Stimulated activated CD8-positive, alpha-beta memory T cell treated with anti-CD3 and anti-CD28 coated beads, Interleukin-7, amount 100 ng/mL, for 4 hours (primary cell): ENCODE data around the gene LIMS1.
"Not testable (repeated sequence)": the region's sequence is repeated elsewhere in the genome, so short reads cannot be mapped to it uniquely, and the experiment has no call there.

ENCODE experiments used
- DNase-seq, 2 donors: peaks; one replicate each; pipeline ENCODE4 v3.0.0-alpha.2; 2020; ENCODE audit warnings: low read depth in 2 of 2

Gene LIMS1

DNA sequence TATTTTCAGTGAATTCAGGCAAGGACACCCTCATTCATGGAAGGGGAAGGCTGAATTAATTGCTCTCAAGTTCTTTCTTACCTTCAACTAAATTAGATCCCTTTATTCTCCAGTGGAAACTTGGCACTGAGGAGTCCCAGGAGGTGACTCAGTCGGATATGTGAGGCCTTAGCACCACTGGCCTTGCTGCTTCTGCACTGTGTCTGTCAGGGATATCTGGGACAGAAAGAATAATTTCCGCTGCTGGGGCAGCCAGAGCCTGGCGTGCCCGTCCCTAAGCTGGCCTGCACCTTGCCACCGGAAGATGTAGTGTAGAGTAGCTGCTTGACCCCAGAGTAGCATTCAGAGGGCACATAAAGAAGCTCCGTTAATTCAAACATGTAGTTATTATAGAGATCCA lies 53.4 kb downstream of the LIMS1 start:
- DNase-seq, result no peak

DNA sequence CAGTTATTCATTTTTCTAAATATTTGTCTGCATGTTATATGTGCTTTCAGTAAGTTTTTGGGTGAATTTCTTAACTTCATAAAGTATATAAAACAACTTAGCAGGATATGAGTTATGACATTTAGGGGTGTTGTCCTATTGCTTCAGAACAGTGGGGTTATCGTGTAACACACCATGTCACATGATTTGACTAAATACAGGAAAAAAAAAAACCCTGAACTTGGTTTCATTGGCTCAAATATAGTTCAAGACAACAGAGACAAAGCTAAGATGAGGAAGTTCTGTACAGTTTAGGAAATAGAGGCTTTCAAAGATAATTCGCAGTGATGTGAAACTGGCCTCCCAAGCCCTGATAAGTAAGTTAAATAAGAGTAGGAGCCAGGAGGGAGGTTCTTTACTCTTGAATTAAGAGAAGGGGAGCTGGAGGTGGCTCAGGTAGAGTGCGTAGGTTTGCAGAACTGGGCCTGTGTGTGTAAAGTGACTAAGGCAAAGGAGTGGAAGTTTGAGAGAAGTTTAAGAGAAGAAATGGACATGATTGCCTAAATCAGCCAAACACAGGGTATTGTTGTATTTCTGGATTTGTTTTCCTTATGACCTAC lies 53.9 kb downstream of the LIMS1 start:
- DNase-seq, result no peak

DNA sequence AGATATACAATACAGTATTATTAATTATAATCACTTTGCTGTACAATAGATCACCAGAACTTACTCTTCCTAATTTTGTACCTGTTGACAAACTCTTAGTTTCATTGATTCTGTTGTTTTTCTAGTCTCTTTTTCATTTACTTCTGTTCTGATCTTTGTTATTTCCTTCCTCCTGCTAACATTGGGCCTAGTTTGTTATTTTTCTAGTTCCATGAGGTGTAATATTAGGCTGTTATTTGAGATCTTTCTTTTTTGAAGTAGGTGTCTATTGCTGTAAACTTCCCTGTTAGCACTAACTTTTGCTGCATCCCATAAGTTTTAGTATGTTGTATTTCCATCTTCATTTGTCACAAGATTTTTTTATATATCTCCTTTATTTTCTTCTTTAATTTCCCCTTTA lies 55.1 kb downstream of the LIMS1 start:
- DNase-seq, result no peak

DNA sequence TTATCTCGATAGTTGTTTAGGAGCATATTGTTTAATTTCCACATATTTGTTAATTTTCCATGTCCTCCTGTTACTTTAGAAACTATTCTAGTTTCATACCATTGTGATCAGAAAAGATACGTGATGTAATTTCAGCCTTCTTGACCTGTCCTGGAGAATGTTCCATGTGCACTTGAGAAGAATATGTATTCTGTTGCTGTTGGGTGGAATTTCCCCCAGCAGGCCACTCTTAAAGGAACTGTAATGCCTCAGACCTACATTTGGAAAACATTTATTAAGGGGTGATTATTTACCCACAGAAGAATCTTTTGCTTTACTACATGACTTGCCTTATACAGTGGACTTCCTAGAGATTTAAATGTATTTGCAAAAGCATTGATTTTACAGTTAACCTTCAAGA lies 55.5 kb downstream of the LIMS1 start:
- DNase-seq, result no peak

DNA sequence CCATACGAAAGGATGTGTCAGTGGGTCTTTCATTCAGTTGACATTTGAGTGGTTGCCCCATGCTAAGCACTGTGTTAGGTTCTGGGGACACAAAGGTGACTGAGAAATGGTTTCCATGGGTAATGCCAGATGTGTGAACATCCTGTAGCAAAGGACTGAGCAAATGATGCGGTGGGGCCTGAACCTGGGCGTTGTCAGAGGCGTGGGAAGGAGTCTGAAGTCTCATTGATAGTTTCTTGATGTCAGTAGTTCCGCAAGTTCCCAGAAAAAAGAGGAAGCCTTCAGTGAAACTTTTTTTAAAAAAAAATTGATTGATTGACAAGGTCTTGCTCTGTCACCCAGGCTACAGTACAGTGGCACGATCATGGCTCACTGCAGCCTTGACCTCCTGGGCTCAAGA lies 56.9 kb downstream of the LIMS1 start:
- no peak for DNase-seq

DNA sequence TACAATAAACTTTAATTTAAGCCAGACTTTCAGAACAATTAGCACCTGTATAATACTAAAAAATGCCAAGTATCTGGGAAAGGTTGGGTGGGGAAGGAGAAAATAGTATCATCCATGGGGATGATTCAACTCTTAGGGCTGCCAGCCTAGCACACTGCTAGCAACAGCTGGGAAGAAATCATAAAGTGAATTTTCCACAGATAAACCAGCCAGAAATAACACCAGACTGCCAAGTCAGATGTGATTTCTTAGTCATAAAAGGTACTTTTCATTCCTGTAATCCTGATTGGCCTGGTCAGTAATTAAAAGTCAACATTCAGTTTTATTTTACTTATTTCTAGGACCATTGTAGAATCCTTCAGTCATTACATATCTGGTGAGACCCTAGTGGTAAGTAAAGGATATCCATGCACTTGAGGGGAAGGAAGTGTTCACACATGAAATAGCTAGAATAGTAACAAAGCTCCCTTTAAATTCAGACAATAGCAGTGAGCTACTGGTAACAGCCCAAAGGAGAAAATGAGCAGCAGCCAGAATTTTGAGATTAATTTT lies 59.4 kb downstream of the LIMS1 start:
- DNase-seq, result no peak

DNA sequence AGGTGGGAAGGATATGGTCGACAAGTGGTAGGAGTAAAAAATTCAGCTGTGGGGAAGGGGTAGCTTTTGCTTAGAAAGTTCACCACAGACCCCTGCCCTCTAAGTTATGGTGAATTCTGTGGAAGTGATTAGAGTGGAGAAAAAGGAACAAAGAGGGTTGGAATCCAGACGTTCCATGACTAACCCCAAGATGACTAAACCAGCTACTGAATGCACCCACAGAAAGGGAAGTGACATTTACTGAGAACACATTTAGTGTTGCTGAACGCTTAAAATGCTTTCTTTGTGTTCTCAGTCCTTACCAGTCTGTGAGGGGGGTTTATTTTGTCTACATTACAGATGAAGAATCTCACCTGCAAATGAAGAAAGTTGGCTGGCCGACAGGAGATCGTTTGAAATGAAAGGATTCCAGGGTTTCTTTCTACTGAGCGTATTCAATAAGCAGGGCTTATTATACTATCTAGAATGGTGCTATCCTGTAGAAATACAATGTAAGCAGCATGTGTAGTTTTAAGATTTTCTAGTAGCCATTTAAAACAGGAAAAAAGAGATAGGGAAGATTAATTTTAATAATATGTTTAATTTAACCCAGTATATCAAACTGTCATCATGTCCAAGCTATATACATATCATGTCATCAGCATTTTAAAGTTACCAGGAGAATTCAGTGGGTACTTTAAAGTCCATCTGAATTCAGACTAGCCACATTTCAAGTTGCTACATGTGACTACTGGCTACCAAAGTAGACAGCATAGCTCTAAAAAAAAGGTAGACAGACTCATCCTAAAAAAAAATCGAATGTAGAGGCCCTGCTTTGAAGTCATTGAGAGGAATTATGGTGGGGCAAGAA lies 60.1 kb downstream of the LIMS1 start:
- no peak for DNase-seq

DNA sequence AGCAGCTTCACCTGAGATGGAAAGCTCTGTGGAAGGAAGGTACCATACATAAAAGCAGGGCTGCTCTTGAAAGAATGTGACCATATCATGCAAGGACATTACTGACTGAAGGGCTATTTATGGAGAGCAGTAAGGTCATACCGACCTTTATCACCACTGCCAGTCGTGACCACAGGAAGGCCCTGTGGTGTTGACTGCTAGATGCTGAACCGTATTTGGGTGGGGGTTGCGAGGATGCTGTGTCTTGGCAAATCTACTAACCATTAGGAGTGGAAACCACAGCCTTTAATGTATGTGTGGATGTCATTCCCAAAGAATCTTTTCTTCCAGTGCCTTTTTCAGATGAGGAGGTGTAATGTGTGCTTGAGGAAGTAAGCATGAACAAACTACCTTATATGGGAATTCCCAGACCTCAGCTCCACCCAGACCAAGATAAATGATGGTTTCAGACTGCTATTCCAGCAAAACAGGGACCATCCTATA lies 60.8 kb downstream of the LIMS1 start:
- DNase-seq, result no peak

DNA sequence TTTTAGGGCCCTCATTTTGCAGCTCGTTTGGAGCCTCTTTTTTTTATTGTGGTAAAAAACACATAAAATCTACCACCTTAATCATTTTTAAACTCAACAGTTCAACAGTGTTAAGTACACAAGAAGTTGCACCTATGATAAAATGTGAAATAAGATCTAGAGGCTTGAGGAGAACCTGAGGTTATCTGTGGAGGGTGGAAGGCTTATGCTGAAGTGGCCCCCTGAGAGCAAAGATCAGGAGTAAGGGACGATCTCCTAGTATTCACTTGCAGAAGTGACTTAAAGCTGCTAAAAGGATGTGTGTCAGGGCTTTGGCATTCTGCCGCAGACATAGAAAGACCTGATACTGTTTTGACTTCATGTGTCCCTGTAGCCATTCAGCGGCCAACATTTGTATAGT lies 61.5 kb downstream of the LIMS1 start:
- DNase-seq, result not testable (repeated sequence)

DNA sequence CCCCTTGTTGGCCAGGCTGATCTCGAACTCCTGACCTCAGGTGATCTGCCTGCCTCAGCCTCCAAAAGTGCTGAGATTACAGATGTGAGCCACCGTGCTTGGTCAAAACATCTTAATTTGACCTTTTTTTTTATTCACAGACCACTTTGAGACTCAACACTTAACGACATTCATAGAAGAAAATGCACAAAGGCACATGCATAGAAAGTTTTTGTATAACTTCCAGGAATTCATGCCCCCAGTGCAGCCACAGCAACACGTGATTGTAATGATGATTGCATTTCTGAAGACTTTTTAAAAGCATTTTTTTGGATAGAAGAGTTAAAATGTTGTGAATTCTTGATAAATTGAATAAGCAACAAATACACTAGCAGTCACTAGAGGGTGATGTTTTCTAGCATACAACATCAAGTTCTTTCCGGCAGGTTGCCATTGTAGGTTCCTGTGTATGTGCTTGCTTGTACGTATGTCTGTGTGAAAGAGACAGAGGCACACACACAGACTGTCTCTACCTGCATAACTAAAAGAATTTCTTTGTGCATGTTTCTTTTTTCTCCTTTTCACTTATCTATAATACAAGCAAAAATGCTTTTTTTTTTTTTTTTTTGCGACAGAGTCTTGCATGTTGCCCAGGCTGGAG lies 63.0 kb downstream of the LIMS1 start:
- DNase-seq, result not testable (repeated sequence)

DNA sequence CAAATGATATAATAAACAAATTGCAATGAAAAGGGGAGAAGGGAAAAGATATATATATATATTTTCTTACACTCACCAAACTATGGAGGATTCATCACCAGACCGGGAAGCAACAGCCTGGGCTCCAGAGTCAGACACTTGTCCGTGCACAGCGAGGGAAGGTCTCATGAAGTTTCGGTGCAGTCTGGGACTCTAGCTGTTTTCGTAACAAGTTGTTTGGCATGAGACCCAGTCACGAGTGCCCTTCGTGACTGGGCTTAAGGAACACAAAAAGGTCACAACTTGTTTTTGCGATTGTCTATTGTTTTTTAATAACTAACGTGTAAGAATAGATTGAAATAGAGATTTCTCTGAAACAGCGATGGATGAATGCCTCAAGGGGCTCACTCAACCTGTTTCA lies 66.9 kb downstream of the LIMS1 start:
- not testable (repeated sequence) for DNase-seq

DNA sequence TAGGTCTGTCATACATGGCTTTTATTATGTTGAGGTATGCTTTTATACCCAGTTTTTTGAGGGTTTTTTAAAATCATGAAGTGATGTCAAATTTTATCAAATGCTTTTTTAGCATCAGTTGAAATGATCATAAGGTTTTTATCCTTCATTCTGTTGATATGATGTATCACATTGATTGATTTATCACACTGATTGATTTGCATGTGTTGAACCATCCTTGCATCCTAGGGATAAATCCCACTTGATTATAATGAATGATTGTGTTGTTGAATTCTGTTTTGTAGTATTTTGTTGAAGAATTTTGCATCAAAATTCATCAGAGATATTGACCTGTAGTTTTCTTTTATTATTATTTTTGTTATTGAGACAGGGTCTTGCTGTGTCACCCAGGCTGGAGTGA lies 68.2 kb downstream of the LIMS1 start:
- DNase-seq, result no peak

DNA sequence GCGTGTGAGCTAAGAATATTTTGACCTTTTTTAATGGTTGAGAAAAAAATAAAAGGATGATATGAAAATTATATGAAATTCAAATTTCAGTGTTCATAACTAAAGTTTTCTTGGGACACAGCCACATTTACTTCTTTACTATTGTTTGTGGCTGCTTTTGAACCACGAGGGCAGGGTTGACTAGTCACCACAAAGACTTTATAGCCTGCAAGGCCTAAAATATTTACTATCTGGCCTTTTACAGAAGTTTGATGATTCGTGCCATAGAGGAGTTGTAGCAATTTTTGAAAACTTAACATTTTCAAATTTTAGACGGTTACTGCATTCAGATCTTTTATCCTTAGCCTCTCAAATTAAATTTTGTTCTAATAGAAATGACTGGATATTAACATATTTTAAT lies 69.9 kb downstream of the LIMS1 start:
- DNase-seq, result no peak

DNA sequence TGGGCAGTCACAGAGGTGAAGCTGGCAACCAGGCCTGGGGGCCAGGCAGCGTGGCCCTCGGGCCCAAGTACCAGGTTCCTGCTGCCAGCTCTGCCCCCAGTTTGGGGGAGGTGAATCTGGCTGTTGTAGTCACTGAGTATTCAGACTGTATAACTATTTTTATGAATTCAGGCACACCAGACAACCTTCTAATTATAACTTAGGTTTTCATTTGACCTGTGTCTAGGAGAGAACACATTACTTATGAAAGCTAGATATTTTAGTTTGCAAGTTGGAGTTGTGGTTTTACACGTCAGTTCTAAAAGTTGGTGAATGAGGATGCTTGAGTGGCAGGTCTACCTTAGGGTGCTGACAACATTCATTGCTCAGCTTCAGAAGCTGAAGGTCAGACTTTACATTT lies 71.7 kb downstream of the LIMS1 start:
- no peak for DNase-seq

DNA sequence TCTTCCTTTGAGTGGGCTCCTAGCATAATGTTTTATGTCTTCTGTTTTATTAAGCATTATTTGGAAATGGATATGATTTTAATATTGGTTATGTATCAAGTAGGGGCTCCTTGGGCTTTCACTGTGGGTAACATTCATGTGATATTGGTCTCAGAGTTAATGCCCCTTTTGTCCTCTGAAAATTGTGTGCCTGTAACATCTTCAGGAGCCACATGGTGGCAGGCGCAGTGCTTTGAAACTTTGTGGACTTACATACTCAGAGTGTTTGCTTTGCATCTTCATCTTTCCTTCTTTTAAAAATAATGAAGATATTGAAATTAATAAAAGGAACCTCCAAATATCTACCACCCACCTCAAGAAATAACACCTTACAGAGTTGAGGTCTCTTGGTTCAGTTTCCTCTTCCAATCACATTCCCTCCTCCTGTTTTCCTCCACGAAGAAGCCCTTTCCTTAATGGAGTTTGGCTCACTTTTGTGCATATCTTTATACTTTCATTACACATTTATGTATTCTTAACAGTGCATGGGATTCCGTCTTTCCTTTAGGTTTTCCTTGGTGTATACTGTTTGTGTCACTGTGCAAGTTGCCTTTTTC lies 73.5 kb downstream of the LIMS1 start:
- peak in 1 of 2 donors; percentile 23 for DNase-seq

DNA sequence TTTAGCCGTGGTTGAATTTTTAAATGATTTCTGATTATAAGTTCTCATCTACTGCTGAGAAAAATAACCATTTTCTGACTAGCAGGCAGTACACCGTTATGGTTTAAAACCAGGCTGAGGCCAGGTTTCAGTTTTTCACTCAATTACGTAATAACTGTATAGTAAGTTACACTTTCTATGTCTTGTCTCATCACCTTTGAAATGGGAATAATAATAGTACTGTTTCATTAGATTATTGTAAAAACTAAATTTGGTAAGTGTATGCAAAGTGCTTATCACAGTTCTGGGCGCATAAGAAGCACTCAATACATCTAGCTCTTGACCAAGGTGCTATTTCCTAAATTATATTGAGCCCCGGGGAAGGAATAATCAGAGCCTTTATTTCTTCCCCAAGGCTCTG lies 76.8 kb downstream of the LIMS1 start:
- DNase-seq, result no peak

DNA sequence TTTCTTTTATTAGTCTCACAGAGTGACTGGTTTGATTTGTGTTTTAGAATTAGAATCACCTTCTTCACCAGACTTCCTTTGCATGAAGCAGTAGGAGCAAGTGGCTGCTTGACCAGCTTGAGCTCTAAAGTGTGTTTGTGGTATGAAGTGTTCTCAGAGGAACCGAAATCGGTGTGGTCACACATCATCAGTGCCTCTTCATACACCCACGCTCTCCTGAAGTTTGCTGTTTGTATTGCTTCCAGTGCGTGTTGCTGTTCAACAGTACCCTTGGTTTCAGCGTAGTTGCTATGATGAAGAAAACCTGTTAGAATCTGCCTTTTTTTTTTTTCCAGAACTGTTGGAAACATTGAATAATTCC lies 77.9 kb downstream of the LIMS1 start:
- peak; percentile 15 to 24 for DNase-seq

DNA sequence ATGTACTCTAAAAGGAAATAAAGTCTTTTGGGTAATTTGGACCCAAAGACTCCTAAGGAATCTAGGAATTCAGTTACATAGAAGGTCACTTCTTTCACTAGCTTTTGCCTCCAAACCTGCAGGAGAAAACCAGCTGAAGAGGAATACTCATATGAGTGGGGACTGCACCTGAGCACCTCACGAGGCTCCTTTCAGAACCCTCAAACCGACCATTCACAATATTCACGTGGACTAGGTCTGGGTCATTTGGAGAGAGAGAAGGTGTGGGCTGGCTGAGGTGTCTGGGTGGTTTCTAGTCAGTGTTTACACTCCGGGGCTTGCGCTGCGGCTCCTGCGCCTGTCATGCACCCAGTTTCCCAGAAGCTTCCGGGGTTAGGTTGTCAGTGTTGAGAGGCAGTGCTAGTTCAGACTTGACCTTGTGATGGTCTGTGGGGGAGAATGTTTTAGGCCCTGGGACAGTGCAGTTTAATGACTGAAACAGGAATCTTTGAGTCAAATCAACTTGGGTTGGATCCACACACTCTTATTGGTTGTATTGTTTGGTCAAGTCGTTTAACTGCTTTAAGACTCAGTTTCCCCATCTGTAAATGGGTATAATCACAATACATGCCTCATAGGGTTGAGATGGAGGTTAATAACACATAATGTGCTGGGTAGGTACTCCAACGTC lies 78.4 kb downstream of the LIMS1 start:
- DNase-seq, result peak in 1 of 2 donors; percentile 27

DNA sequence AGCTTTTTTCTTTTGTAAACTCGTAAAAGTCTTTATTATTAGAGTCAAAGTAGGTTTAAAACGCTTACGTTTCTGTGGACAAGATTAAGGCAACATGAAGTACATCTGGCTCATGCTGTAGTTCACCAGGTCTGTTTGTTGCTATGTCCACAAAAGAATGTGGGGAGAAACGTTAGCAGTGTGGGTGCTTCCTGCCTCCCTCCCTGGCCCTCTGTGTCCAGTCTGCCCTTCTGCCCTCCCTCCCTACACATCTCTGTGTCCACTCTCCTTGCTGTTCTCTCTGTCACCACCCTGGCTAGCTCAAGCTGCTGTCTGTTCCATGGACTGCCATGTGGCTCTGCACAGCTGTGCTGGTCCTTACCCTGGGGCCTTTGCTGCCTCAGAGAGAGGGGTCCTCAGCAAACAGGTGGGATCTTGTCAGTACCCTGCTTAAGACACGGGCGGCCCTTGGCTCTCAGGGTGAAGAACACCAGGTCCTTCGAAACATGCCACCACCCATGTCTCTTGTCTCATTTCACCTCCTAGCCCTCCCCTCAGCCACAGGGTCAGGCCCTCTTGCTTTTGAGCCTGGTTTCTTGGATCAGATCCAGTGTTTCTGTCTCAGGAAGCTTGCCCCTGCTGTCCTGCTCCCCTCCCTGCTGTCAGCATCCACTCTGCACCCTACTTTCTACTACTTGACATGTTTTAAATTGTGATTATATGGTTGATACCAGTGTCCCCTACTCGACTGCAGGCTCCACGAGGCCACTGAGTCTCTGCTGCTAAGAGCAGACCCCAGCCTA lies 79.2 kb downstream of the LIMS1 start:
- no peak for DNase-seq

DNA sequence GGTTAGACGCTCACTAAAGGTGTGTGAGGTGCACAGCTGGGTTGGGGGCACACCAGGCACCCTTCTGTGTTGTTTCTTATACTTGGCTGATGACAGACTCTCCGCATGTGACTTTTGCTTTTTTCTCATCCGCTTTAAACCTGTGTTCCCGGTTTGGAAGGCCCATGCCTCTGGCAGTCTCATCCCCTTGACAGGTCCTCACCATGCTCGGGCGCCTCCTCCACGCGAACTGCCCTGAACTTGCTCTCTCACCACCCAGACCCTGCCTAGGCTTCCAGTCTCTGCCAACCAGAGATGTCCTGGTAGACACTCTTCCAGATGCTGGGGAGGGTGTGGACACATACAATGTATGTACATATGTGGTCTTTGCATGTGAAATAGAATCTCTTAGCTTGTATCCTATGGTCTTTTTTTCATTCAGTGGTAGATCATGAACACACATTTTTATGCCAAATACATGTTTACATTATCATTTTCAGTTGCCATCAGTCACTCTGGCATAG lies 79.8 kb downstream of the LIMS1 start:
- no peak for DNase-seq

DNA sequence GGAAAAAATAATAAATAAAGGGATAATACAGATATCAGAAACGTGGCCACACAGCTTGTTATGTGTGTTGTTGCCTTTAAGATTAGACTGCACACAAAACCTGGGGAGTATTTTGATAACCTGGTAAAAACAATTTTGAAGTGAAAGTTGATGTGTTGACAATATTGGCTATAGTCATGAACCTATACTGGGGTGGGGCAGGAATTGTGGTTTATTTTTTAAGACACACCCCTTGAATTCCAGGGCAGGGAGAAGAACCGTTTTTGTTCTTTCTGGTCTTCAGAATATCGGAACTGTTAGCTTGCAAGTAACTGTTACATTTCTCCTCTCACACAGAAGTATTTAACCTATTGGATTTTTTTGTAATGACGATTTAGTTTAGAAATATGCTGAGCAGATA lies 80.4 kb downstream of the LIMS1 start:
- DNase-seq, result no peak
